CD4-positive, CD25-positive, alpha-beta regulatory T cell (primary cell): Measurements from ENCODE around the gene CCDC194. TPM values are rescaled to one million over a fixed set of nuclear protein-coding genes. Genes with fewer than 3 reads are reported as not detected.
A peak's percentile ranks its signal among the peaks of the same experiment; 100 is the strongest.

Source experiments
- ATAC-seq, 2 donors: fragments of 150-1000 bp; cut with Tn5 transposase; one replicate each; pipeline ENCODE4 v1.10.0; 2021; ENCODE audit warnings: low read depth in 2 of 2, moderate number of reproducible peaks in 2 of 2, moderate library complexity in 1 of 2
- DNase-seq, 3 donors: peaks; one replicate each; pipeline versions ENCODE4 v3.0.0 to v3.0.0-alpha.2; 2012 to 2022; ENCODE audit warnings: mixed read lengths in 1 of 3
- H3K27ac ChIP-seq: one replicate; pipeline ENCODE4 v1.7.0; 2013; ENCODE audit warnings: mild to moderate bottlenecking, low read length; ENCODE audit not compliant: insufficient read depth, poor library complexity, severe bottlenecking
- H3K27me3 ChIP-seq: one replicate; pipeline ENCODE4 v1.7.0; 2013; ENCODE audit warnings: low read length; ENCODE audit not compliant: control insufficient read depth, insufficient read depth
- H3K36me3 ChIP-seq: one replicate; pipeline ENCODE4 v1.7.0; 2013; ENCODE audit warnings: mild to moderate bottlenecking, low read length, moderate library complexity; ENCODE audit not compliant: control insufficient read depth, insufficient read depth
- H3K4me1 ChIP-seq: 2 replicates; pipeline ENCODE4 v1.7.0; 2013; ENCODE audit warnings: mild to moderate bottlenecking, low read length; ENCODE audit not compliant: insufficient read depth, control insufficient read depth, poor library complexity, severe bottlenecking
- H3K4me3 ChIP-seq: one replicate; pipeline ENCODE4 v1.7.0; 2013; ENCODE audit warnings: low read depth, mild to moderate bottlenecking, low read length, moderate library complexity
- H3K9me3 ChIP-seq, 2 experiments: 1 replicate in 1 of 2; 2 replicates in 1 of 2; pipeline ENCODE4 v1.7.0; 2013; ENCODE audit warnings: low read length in 2 of 2, mild to moderate bottlenecking in 1 of 2, moderate library complexity in 1 of 2; ENCODE audit not compliant: control insufficient read depth in 2 of 2
- H3K27ac Mint-ChIP-seq, 3 donors: one replicate each; pipeline ENCODE4 v1.8.0; 2020 to 2022; ENCODE audit warnings: mild to moderate bottlenecking in 3 of 3, mixed read lengths in 3 of 3, moderate library complexity in 2 of 3
- H3K27me3 Mint-ChIP-seq: one replicate; pipeline ENCODE4 v1.8.0; 2022; ENCODE audit warnings: mild to moderate bottlenecking, mixed read lengths
- H3K36me3 Mint-ChIP-seq: one replicate; pipeline ENCODE4 v1.8.0; 2020; ENCODE audit warnings: mixed read lengths
- H3K4me1 Mint-ChIP-seq, 4 donors: one replicate each; pipeline ENCODE4 v1.8.0; 2020 to 2022; ENCODE audit warnings: mixed read lengths in 4 of 4, mild to moderate bottlenecking in 1 of 4
- H3K4me3 Mint-ChIP-seq, 4 donors: one replicate each; pipeline ENCODE4 v1.8.0; 2020 to 2022; ENCODE audit warnings: mild to moderate bottlenecking in 4 of 4, mixed read lengths in 4 of 4, moderate library complexity in 3 of 4
- H3K9me3 Mint-ChIP-seq, 7 donors: one replicate each; pipeline ENCODE4 v1.8.0; 2020 to 2022; ENCODE audit warnings: mixed read lengths in 7 of 7, mild to moderate bottlenecking in 3 of 7, moderate library complexity in 2 of 7
- polyA plus RNA-seq, 4 donors: library from polyadenylated mRNA; unstranded; fragments of 300-500 nt; fragmentation: Illumina TruSeq; gene quantifications; one replicate each; pipeline ENCODE4 v1.2.3, GENCODE V29; 2021
- total RNA-seq: library from RNA; stranded (reverse); gene quantifications from one replicate; pipeline ENCODE4 v1.2.3, GENCODE V29; 2022

CCDC194 gene
- total and polyA plus RNA-seq, 5 donors from 2014 or later, result 1.3 TPM; not detected in 4

- Histone ChIP-seq H3K27ac (no peak overlapping the region), H3K4me1 (peaks cover 30% of the 10 kb centered on the region), H3K36me3 (no peaks in the 10 kb centered on the region), H3K9me3 (peaks cover 0 to 2% of the 10 kb centered on the region in 2 experiments), H3K4me3 (peak overlapping the region; percentile 77), H3K27me3 (peaks cover 6% of the 10 kb centered on the region)
- Mint-ChIP-seq H3K9me3 (peaks cover 0 to 3% (median 0%) of the 10 kb centered on the region in 7 donors), H3K27ac (peak overlapping the region in 1 of 3 donors; percentile 25), H3K4me1 (peaks cover 0 to 25% (median 14%) of the 10 kb centered on the region in 4 donors), H3K36me3 (no peaks in the 10 kb centered on the region), H3K27me3 (peaks cover 25% of the 10 kb centered on the region), H3K4me3 (peak overlapping the region; percentile 38 to 82 (median 66))
- DNase-seq, result no peak
- peak; percentile 22 to 32 for ATAC-seq
Measured at GRCh38 chr19:17391371-17392151, 2.4 kb downstream of the CCDC194 start.

GRCh38 chr19:17390665-17391370, 3.2 kb downstream of the CCDC194 start:
- peaks cover 6% of the 10 kb centered on the region for H3K27me3 ChIP-seq
- Mint-ChIP-seq H3K4me1 (peaks cover 0 to 27% (median 17%) of the 10 kb centered on the region in 4 donors), H3K27me3 (peaks cover 25% of the 10 kb centered on the region), H3K27ac (peak overlapping the region; percentile 62 to 88 (median 63)), H3K4me3 (peak overlapping the region; percentile 58 to 91 (median 86)), H3K36me3 (no peaks in the 10 kb centered on the region), H3K9me3 (peaks cover 0 to 3% (median 0%) of the 10 kb centered on the region in 7 donors)
- peaks cover 0 to 2% of the 10 kb centered on the region in 2 experiments for H3K9me3 ChIP-seq
- H3K4me1 ChIP-seq, result peaks cover 30% of the 10 kb centered on the region
- H3K36me3 ChIP-seq, result no peaks in the 10 kb centered on the region
- DNase-seq (peak; percentile 80 to 89 (median 83)), ATAC-seq (peak; percentile 92 to 96)
- no peak overlapping the region for H3K27ac ChIP-seq
- H3K4me3 ChIP-seq, result peak overlapping the region; percentile 51

GRCh38 chr19:17389957-17390664, 3.9 kb downstream of the CCDC194 start:
- H3K4me3 Mint-ChIP-seq, result peak overlapping the region; percentile 37 to 91 (median 75)
- peak overlapping the region in 1 of 3 donors; percentile 51 for H3K27ac Mint-ChIP-seq

GRCh38 chr19:17389288-17389687, 4.7 kb downstream of the CCDC194 start:
- Histone ChIP-seq H3K9me3 (peaks cover 0 to 2% of the 10 kb centered on the region in 2 experiments), H3K4me1 (peaks cover 23% of the 10 kb centered on the region), H3K27me3 (peaks cover 6% of the 10 kb centered on the region), H3K27ac (no peak overlapping the region), H3K36me3 (no peaks in the 10 kb centered on the region), H3K4me3 (no peak overlapping the region)
- Mint-ChIP-seq H3K4me3 (peak overlapping the region in 3 of 4 donors; percentile 3 to 45 (median 26)), H3K4me1 (peaks cover 0 to 19% (median 11%) of the 10 kb centered on the region in 4 donors), H3K27me3 (peaks cover 16% of the 10 kb centered on the region), H3K9me3 (peaks cover 0 to 3% (median 0%) of the 10 kb centered on the region in 7 donors), H3K27ac (no peak overlapping the region), H3K36me3 (no peaks in the 10 kb centered on the region)
- no peak for ATAC-seq
- DNase-seq, result no peak

More at GRCh38 chr19:17389957-17390664, 3.9 kb downstream of the CCDC194 start:
- ATAC-seq (no peak), DNase-seq (no peak)
- Mint-ChIP-seq H3K4me1 (peaks cover 0 to 24% (median 15%) of the 10 kb centered on the region in 4 donors), H3K9me3 (peaks cover 0 to 3% (median 0%) of the 10 kb centered on the region in 7 donors), H3K27me3 (peaks cover 23% of the 10 kb centered on the region), H3K36me3 (no peaks in the 10 kb centered on the region)
- peaks cover 28% of the 10 kb centered on the region for H3K4me1 ChIP-seq
- H3K36me3 ChIP-seq, result no peaks in the 10 kb centered on the region
- H3K27ac ChIP-seq, result no peak overlapping the region
- peaks cover 0 to 2% of the 10 kb centered on the region in 2 experiments for H3K9me3 ChIP-seq
- H3K4me3 ChIP-seq, result peak overlapping the region; percentile 51
- H3K27me3 ChIP-seq, result peaks cover 6% of the 10 kb centered on the region

- peak; percentile 33 to 66 (median 54) for DNase-seq
- peaks cover 0 to 2% of the 10 kb centered on the region in 2 experiments for H3K9me3 ChIP-seq
- peaks cover 14% of the 10 kb centered on the region for H3K4me1 ChIP-seq
- peaks cover 0 to 18% (median 11%) of the 10 kb centered on the region in 4 donors for H3K4me1 Mint-ChIP-seq
- no peak overlapping the region for H3K27ac Mint-ChIP-seq
- H3K4me3 Mint-ChIP-seq, result peak overlapping the region in 2 of 4 donors; percentile 19 to 76
- H3K27me3 ChIP-seq, result peaks cover 4% of the 10 kb centered on the region
- H3K4me3 ChIP-seq, result no peak overlapping the region
- peak; percentile 46 to 56 for ATAC-seq
- no peak overlapping the region for H3K27ac ChIP-seq
- no peaks in the 10 kb centered on the region for H3K36me3 Mint-ChIP-seq
- H3K9me3 Mint-ChIP-seq, result peaks cover 0 to 3% (median 0%) of the 10 kb centered on the region in 7 donors
- H3K27me3 Mint-ChIP-seq, result peaks cover 13% of the 10 kb centered on the region
- no peaks in the 10 kb centered on the region for H3K36me3 ChIP-seq
Measured at GRCh38 chr19:17385878-17386611, 8.0 kb downstream of the CCDC194 start.

- peaks cover 0 to 2% (median 0%) of the 10 kb centered on the region in 7 donors for H3K9me3 Mint-ChIP-seq
- H3K4me3 Mint-ChIP-seq, result peak overlapping the region in 2 of 4 donors; percentile 21 to 51
- Histone ChIP-seq H3K27me3 (no peaks in the 10 kb centered on the region), H3K9me3 (no peaks in the 10 kb centered on the region), H3K27ac (no peak overlapping the region), H3K4me1 (peaks cover 5% of the 10 kb centered on the region), H3K36me3 (no peaks in the 10 kb centered on the region), H3K4me3 (no peak overlapping the region)
- peaks cover 4 to 11% (median 8%) of the 10 kb centered on the region in 4 donors for H3K4me1 Mint-ChIP-seq
- H3K27me3 Mint-ChIP-seq, result peaks cover 33% of the 10 kb centered on the region
- DNase-seq, result no peak
- ATAC-seq, result no peak
- no peak overlapping the region for H3K27ac Mint-ChIP-seq
- peaks cover 4% of the 10 kb centered on the region for H3K36me3 Mint-ChIP-seq
Measured at GRCh38 chr19:17380426-17381138, 13.4 kb downstream of the CCDC194 start.
